ENCODE results near the gene SNED1. TPM values are rescaled to one million over a fixed set of nuclear protein-coding genes. Genes with fewer than 3 reads are reported as not detected.
A peak's percentile ranks its signal among the peaks of the same experiment; 100 is the strongest.

SNED1 gene
- total RNA-seq, 2 experiments from 2014 or later: 0.69 to 0.78 TPM

- no peak overlapping the region for H3K27ac Mint-ChIP-seq
- ATAC-seq (no peak), DNase-seq (no peak)
- no peaks in the 10 kb centered on the region for H3K27me3 Mint-ChIP-seq
- ChIA-PET CTCF (no interaction called here), POLR2A (no interaction called here)
- H3K9me3 Mint-ChIP-seq (ENCODE audit: low read depth): peaks cover 2% of the 10 kb centered on the region
- H3K4me3 Mint-ChIP-seq: no peak overlapping the region
- peaks cover 53% of the 10 kb centered on the region for H3K36me3 Mint-ChIP-seq (ENCODE audit: low read depth)
- intact Hi-C loops (cut with DNase I, micrococcal nuclease): no loop called here
- peaks cover 37% of the 10 kb centered on the region for H3K4me1 Mint-ChIP-seq
Measured at GRCh38 chr2:241125626-241126025, 127.2 kb downstream of the SNED1 start.

GRCh38 chr2:241126201-241126611 is 127.8 kb downstream of the SNED1 start:
- H3K4me1 Mint-ChIP-seq: peaks cover 33% of the 10 kb centered on the region
- H3K27me3 Mint-ChIP-seq: no peaks in the 10 kb centered on the region
- H3K9me3 Mint-ChIP-seq (ENCODE audit: low read depth): peaks cover under 1% of the 10 kb centered on the region
- no peak overlapping the region for H3K4me3 Mint-ChIP-seq
- POLR2A ChIA-PET: no interaction called here
- H3K27ac Mint-ChIP-seq: peak overlapping the region; percentile 31
- ATAC-seq: no peak
- peaks cover 50% of the 10 kb centered on the region for H3K36me3 Mint-ChIP-seq (ENCODE audit: low read depth)
- intact Hi-C loops (cut with DNase I, micrococcal nuclease): no loop called here
- CTCF ChIA-PET: no interaction called here
- no peak for DNase-seq

GRCh38 chr2:241126771-241127202 is 128.4 kb downstream of the SNED1 start:
- ATAC-seq (no peak), DNase-seq (no peak)
- H3K9me3 Mint-ChIP-seq (ENCODE audit: low read depth): no peaks in the 10 kb centered on the region
- peaks cover 27% of the 10 kb centered on the region for H3K4me1 Mint-ChIP-seq
- intact Hi-C loops (cut with DNase I, micrococcal nuclease): no loop called here
- H3K27ac Mint-ChIP-seq: peak overlapping the region; percentile 95
- H3K4me3 Mint-ChIP-seq: no peak overlapping the region
- ChIA-PET POLR2A (no interaction called here), CTCF (interaction anchor here (0.6 to 0.7 kb wide), 2 partner anchors 19 to 284 kb away, joined by 3 to 7 read pairs; no protein-coding TSS in a partner anchor)
- H3K27me3 Mint-ChIP-seq: no peaks in the 10 kb centered on the region
- H3K36me3 Mint-ChIP-seq (ENCODE audit: low read depth): peaks cover 44% of the 10 kb centered on the region

- Mint-ChIP-seq H3K36me3 (ENCODE audit: low read depth) (peaks cover 44% of the 10 kb centered on the region), H3K4me3 (peak overlapping the region; percentile 15)
- POLR2A ChIA-PET: interaction anchor here (1.6 kb wide), 1 partner anchor 21 kb away, joined by 4 read pairs; the partner anchor contains the start of gene PASK
Measured at GRCh38 chr2:241128266-241128665, 129.8 kb downstream of the SNED1 start.

GRCh38 chr2:241129086-241129871 is 130.9 kb downstream of the SNED1 start:
- H3K4me1 Mint-ChIP-seq: peaks cover 22% of the 10 kb centered on the region
- intact Hi-C loops (cut with DNase I, micrococcal nuclease): no loop called here
- H3K36me3 Mint-ChIP-seq (ENCODE audit: low read depth): peaks cover 44% of the 10 kb centered on the region
- H3K9me3 Mint-ChIP-seq (ENCODE audit: low read depth): no peaks in the 10 kb centered on the region
- no peak for DNase-seq
- POLR2A ChIA-PET: interaction anchor here (0.6 to 1.6 kb wide), 2 partner anchors 20 to 299 kb away, joined by 4 to 10 read pairs; partner anchors contain the start of gene PASK
- H3K27ac Mint-ChIP-seq: peak overlapping the region; percentile 95
- CTCF ChIA-PET: interaction anchor here (0.7 to 0.9 kb wide), 2 partner anchors 16 to 25 kb away, joined by 3 read pairs; no protein-coding TSS in a partner anchor
- no peaks in the 10 kb centered on the region for H3K27me3 Mint-ChIP-seq
- no peak for ATAC-seq
- H3K4me3 Mint-ChIP-seq: no peak overlapping the region

More at GRCh38 chr2:241128266-241128665, 129.8 kb downstream of the SNED1 start:
- no peak for ATAC-seq
- DNase-seq: no peak
- intact Hi-C loops (cut with DNase I, micrococcal nuclease): no loop called here
- Mint-ChIP-seq H3K4me1 (peaks cover 27% of the 10 kb centered on the region), H3K27me3 (no peaks in the 10 kb centered on the region), H3K27ac (peak overlapping the region; percentile 95), H3K9me3 (ENCODE audit: low read depth) (no peaks in the 10 kb centered on the region)
- CTCF ChIA-PET: no interaction called here

GRCh38 chr2:241130316-241130715 is 131.9 kb downstream of the SNED1 start:
- CTCF ChIA-PET: interaction anchor here (0.9 kb wide), 1 partner anchor 17 kb away, joined by 3 read pairs; no protein-coding TSS in a partner anchor

GRCh38 chr2:241131531-241131930 is 133.1 kb downstream of the SNED1 start:
- POLR2A ChIA-PET: no interaction called here
- Mint-ChIP-seq H3K9me3 (ENCODE audit: low read depth) (no peaks in the 10 kb centered on the region), H3K27me3 (no peaks in the 10 kb centered on the region), H3K36me3 (ENCODE audit: low read depth) (peaks cover 56% of the 10 kb centered on the region), H3K27ac (no peak overlapping the region), H3K4me3 (no peak overlapping the region), H3K4me1 (peaks cover 22% of the 10 kb centered on the region)
- ATAC-seq: no peak
- intact Hi-C loops (cut with DNase I, micrococcal nuclease): no loop called here
- CTCF ChIA-PET: no interaction called here
- DNase-seq: no peak

More at GRCh38 chr2:241130316-241130715, 131.9 kb downstream of the SNED1 start:
- Mint-ChIP-seq H3K27ac (no peak overlapping the region), H3K4me1 (peaks cover 22% of the 10 kb centered on the region), H3K27me3 (no peaks in the 10 kb centered on the region), H3K9me3 (ENCODE audit: low read depth) (no peaks in the 10 kb centered on the region), H3K4me3 (no peak overlapping the region), H3K36me3 (ENCODE audit: low read depth) (peaks cover 47% of the 10 kb centered on the region)
- intact Hi-C loops (cut with DNase I, micrococcal nuclease): no loop called here
- DNase-seq (no peak), ATAC-seq (no peak)
- POLR2A ChIA-PET: no interaction called here

GRCh38 chr2:241132538-241133435 is 134.4 kb downstream of the SNED1 start:
- ChIA-PET POLR2A (no interaction called here), CTCF (interaction anchor here (0.6 kb wide), 1 partner anchor 492 kb away, joined by 3 read pairs; no protein-coding TSS in a partner anchor)
- intact Hi-C loops (cut with DNase I, micrococcal nuclease): no loop called here
- peaks cover 14% of the 10 kb centered on the region for H3K4me1 Mint-ChIP-seq
- no peak overlapping the region for H3K27ac Mint-ChIP-seq
- no peak for DNase-seq
- H3K27me3 Mint-ChIP-seq: no peaks in the 10 kb centered on the region
- no peak overlapping the region for H3K4me3 Mint-ChIP-seq
- no peaks in the 10 kb centered on the region for H3K9me3 Mint-ChIP-seq (ENCODE audit: low read depth)
- H3K36me3 Mint-ChIP-seq (ENCODE audit: low read depth): peaks cover 53% of the 10 kb centered on the region
- no peak for ATAC-seq

- H3K4me1 Mint-ChIP-seq: peaks cover 8% of the 10 kb centered on the region
- intact Hi-C loops (cut with DNase I, micrococcal nuclease): no loop called here
- peaks cover 47% of the 10 kb centered on the region for H3K36me3 Mint-ChIP-seq (ENCODE audit: low read depth)
- no peak overlapping the region for H3K4me3 Mint-ChIP-seq
- DNase-seq (no peak), ATAC-seq (no peak)
- H3K9me3 Mint-ChIP-seq (ENCODE audit: low read depth): no peaks in the 10 kb centered on the region
- H3K27me3 Mint-ChIP-seq: no peaks in the 10 kb centered on the region
- no peak overlapping the region for H3K27ac Mint-ChIP-seq
- POLR2A ChIA-PET: no interaction called here
- CTCF ChIA-PET: interaction anchor here (0.6 kb wide), 1 partner anchor 491 kb away, joined by 3 read pairs; no protein-coding TSS in a partner anchor
Measured at GRCh38 chr2:241133436-241133820, 135.0 kb downstream of the SNED1 start.

GRCh38 chr2:241134711-241135110 is 136.3 kb downstream of the SNED1 start:
- DNase-seq: no peak
- no peak overlapping the region for H3K27ac Mint-ChIP-seq
- no peaks in the 10 kb centered on the region for H3K27me3 Mint-ChIP-seq
- H3K9me3 Mint-ChIP-seq (ENCODE audit: low read depth): no peaks in the 10 kb centered on the region
- no peak overlapping the region for H3K4me3 Mint-ChIP-seq
- H3K36me3 Mint-ChIP-seq (ENCODE audit: low read depth): peaks cover 41% of the 10 kb centered on the region
- H3K4me1 Mint-ChIP-seq: no peaks in the 10 kb centered on the region
- ChIA-PET POLR2A (no interaction called here), CTCF (no interaction called here)
- intact Hi-C loops (cut with DNase I, micrococcal nuclease): no loop called here
- no peak for ATAC-seq

- CTCF ChIA-PET: no interaction called here
- Mint-ChIP-seq H3K9me3 (ENCODE audit: low read depth) (no peaks in the 10 kb centered on the region), H3K4me3 (no peak overlapping the region), H3K27ac (no peak overlapping the region), H3K4me1 (no peaks in the 10 kb centered on the region), H3K27me3 (no peaks in the 10 kb centered on the region), H3K36me3 (ENCODE audit: low read depth) (peaks cover 36% of the 10 kb centered on the region)
- ATAC-seq (no peak), DNase-seq (no peak)
- intact Hi-C loops (cut with DNase I, micrococcal nuclease): no loop called here
- POLR2A ChIA-PET: no interaction called here
Measured at GRCh38 chr2:241135737-241136136, 137.3 kb downstream of the SNED1 start.
